Tongue (tissue), 2 donors: ENCODE data around the gene FBN1. TPM values are rescaled to one million over a fixed set of nuclear protein-coding genes. Genes with fewer than 3 reads are reported as not detected.
A peak's percentile ranks its signal among the peaks of the same experiment; 100 is the strongest.

Source experiments
- DNase-seq: peaks from one replicate; pipeline ENCODE4 v3.0.0-alpha.2; 2015
- total RNA-seq: library from RNA; depleted of rRNA; stranded (reverse); fragments of >200 nt; gene quantifications from one replicate; pipeline ENCODE4 v1.2.3, GENCODE V29; 2014

Gene FBN1
- total RNA-seq, 1 donor from 2014 or later, result 411 TPM

GRCh38 chr15:48579945-48580671 is 65.4 kb downstream of the FBN1 start:
- no peak for DNase-seq

GRCh38 chr15:48578965-48579364 is 66.5 kb downstream of the FBN1 start:
- DNase-seq, result no peak

GRCh38 chr15:48577469-48577868 is 68.0 kb downstream of the FBN1 start:
- no peak for DNase-seq

- DNase-seq, result no peak
Measured at GRCh38 chr15:48574187-48574586, 71.3 kb downstream of the FBN1 start.

- no peak for DNase-seq
Measured at GRCh38 chr15:48573780-48574179, 71.7 kb downstream of the FBN1 start.

- no peak for DNase-seq
Measured at GRCh38 chr15:48572823-48573222, 72.7 kb downstream of the FBN1 start.

- no peak for DNase-seq
Measured at GRCh38 chr15:48571510-48571909, 74.0 kb downstream of the FBN1 start.

GRCh38 chr15:48570822-48571221 is 74.7 kb downstream of the FBN1 start:
- no peak for DNase-seq

GRCh38 chr15:48569591-48570302 is 75.8 kb downstream of the FBN1 start:
- no peak for DNase-seq

- DNase-seq, result peak; percentile 40
Measured at GRCh38 chr15:48566668-48567067, 78.8 kb downstream of the FBN1 start.

- DNase-seq, result peak; percentile 78
Measured at GRCh38 chr15:48565560-48566482, 79.7 kb downstream of the FBN1 start.

GRCh38 chr15:48564690-48565089 is 80.8 kb downstream of the FBN1 start:
- DNase-seq, result no peak

- DNase-seq, result peak; percentile 39
Measured at GRCh38 chr15:48563934-48564333, 81.6 kb downstream of the FBN1 start.

GRCh38 chr15:48560321-48561051 is 85.0 kb downstream of the FBN1 start:
- DNase-seq, result no peak

GRCh38 chr15:48559285-48559684 is 86.2 kb downstream of the FBN1 start:
- peak; percentile 76 for DNase-seq

GRCh38 chr15:48558226-48558625 is 87.3 kb downstream of the FBN1 start:
- no peak for DNase-seq

GRCh38 chr15:48557335-48557734 is 88.2 kb downstream of the FBN1 start:
- DNase-seq, result no peak

- DNase-seq, result no peak
Measured at GRCh38 chr15:48556159-48556897, 89.2 kb downstream of the FBN1 start.

GRCh38 chr15:48555241-48555881 is 90.1 kb downstream of the FBN1 start:
- no peak for DNase-seq

- no peak for DNase-seq
Measured at GRCh38 chr15:48554112-48554511, 91.4 kb downstream of the FBN1 start.

- no peak for DNase-seq
Measured at GRCh38 chr15:48553559-48553958, 92.0 kb downstream of the FBN1 start.
